Stomach (tissue), 4 donors: ENCODE data around the gene TEX10.

Source experiments
- POLR2A ChIP-seq, 4 donors: fragments of 450-650 bp; IDR thresholded peaks; one replicate each; pipeline ENCODE4 v1.6.1; 2016; ENCODE audit warnings: antibody characterized with exemption in 4 of 4, control low read depth in 2 of 4, mild to moderate bottlenecking in 1 of 4, moderate library complexity in 1 of 4
- POLR2AphosphoS5 ChIP-seq, 3 donors: sonication (generic); formaldehyde crosslinking; IDR thresholded peaks; one replicate each; pipeline ENCODE4 v1.6.1; 2016; ENCODE audit warnings: antibody characterized with exemption in 3 of 3
- TF ChIP-seq, protein P1 (sequence below), 7 experiments: fragments of 450-650 bp in 4 of 7; fragments of 200-600 bp in 3 of 7; sonication (generic) in 3 of 7; IDR thresholded peaks; one replicate each; pipeline ENCODE4 v1.5.1; 2016 to 2019; ENCODE audit warnings: antibody characterized with exemption in 7 of 7, control low read depth in 2 of 7, mild to moderate bottlenecking in 1 of 7

DNA sequence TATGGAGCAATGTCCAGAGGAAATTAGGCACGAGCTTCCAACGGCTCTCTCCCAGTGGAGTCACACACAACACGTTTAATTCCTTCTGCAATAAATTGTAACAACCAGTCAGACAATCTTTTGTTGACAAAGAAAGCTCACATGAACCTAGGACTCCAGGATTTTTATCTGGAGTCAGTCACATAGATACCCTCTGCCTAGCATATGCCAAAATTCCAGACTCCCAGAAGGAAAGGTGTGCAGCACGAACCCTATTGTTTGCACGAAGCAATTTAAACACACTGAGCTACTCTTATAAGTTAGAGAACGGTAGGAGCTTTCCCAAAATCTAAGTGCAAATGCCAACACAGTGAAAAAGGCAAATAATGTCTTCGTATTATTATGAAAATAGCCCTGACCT is 67.1 kb downstream of the TEX10 start:
- no peak for TF ChIP-seq POLR2A (IDR thresholded peaks at IDR 0.05)
- TF ChIP-seq, protein P1, sequence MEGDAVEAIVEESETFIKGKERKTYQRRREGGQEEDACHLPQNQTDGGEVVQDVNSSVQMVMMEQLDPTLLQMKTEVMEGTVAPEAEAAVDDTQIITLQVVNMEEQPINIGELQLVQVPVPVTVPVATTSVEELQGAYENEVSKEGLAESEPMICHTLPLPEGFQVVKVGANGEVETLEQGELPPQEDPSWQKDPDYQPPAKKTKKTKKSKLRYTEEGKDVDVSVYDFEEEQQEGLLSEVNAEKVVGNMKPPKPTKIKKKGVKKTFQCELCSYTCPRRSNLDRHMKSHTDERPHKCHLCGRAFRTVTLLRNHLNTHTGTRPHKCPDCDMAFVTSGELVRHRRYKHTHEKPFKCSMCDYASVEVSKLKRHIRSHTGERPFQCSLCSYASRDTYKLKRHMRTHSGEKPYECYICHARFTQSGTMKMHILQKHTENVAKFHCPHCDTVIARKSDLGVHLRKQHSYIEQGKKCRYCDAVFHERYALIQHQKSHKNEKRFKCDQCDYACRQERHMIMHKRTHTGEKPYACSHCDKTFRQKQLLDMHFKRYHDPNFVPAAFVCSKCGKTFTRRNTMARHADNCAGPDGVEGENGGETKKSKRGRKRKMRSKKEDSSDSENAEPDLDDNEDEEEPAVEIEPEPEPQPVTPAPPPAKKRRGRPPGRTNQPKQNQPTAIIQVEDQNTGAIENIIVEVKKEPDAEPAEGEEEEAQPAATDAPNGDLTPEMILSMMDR (IDR thresholded peaks at IDR 0.05), result no peak
- no peak for TF ChIP-seq POLR2AphosphoS5 (IDR thresholded peaks at IDR 0.05)
